NCI-H1417 treated with DMSO at 0.1 percent for 48 hours (cell line): ENCODE results near the gene CYP2C19.
"Not testable (repeated sequence)": the region's sequence is repeated elsewhere in the genome, so short reads cannot be mapped to it uniquely, and the experiment has no call there.

Experiments used
- DNase-seq: peaks from one replicate; lab custom pipeline; 2025; lab: John Stamatoyannopoulos, UW

CYP2C19 gene

DNA sequence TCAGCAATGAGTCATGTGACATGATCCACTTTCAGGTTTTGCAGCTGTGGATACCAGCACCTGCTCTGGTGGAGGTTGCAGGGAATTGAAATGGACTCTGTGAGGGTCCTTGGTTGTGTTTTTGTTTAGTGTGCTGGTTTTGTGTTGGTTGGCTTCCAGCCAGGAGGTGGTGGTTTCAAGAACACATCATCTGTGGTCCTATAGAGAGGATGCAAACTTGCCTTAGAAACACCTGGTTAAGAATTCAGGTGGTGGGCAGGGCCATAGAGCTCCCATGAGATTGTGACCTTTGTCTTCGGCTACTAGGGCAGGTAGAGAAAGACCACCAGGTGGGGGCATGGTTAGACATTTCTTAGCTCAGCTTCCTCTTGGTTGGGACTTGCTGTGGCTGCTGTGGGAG lies 116.7 kb downstream of the CYP2C19 start:
- no peak for DNase-seq

DNA sequence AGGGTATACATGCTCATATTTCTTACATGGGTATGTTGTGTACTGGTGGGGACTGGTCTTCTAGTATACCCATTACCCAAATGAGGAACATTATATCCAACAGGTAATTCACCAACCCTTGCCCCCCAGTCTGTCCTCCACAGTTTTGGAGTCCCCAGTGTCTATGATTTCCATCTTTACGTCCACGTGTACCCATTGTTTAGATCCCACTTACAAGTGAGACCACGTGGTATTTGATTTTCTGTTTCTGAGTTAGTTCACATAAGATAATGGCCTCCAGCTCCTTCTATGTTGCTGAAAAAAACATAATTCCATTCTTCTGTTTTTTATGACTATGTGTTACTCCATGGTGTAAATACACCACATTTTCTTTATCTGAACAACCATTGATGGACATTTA lies 126.6 kb downstream of the CYP2C19 start:
- DNase-seq: no peak

DNA sequence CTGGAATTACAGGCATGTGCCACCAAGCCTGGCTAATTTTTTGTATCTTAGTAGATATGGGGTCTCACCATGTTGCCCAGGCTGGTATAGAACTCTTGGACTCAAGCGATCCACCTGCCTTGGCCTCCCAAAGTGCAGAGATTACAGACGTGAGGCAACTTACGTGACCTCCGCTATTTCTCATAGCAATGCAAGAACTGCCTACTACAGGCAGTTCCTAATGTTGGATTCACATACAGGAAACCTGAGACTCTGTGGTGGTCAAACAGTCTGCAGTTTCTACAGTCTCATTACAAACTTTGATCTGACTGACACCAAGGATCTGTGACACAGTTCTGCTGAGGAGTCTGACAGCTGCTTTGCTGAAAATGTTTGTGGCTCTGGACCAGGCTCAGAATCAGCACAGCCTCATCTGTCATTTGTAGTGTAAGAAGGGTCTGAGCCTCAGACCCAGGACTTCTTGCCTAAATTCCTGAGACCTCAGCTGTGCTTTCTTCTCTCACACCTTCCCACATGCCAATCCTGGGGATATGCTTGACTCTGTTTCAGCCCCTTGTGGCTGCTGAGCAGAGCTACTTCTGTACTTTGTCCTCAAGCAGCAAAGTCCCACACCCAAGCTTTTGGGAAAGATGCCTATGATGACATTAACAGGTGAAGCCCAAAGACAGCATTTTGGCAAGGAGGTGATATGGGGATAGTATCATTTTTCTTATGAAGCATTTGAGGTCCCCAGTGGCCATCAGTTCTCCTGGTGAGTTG lies 128.0 kb downstream of the CYP2C19 start:
- no peak for DNase-seq

DNA sequence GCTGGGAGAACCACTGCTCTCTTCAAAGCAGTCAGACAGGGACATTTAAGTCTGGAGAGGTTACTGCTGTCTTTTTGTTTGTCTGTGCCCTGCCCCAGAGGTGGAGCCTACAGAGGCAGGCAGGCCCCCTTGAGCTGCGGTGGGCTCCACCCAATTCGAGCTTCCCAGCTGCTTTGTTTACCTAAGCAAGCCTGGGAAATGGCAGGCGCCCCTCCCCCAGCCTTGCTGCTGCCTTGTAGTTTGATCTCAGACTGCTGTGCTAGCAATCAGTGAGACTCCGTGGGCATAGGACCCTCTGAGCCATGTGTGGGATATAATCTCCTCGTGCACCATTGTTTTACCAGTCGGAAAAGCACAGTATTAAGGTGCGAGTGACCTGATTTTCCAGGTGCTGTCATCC lies 135.9 kb downstream of the CYP2C19 start:
- DNase-seq: not testable (repeated sequence)

DNA sequence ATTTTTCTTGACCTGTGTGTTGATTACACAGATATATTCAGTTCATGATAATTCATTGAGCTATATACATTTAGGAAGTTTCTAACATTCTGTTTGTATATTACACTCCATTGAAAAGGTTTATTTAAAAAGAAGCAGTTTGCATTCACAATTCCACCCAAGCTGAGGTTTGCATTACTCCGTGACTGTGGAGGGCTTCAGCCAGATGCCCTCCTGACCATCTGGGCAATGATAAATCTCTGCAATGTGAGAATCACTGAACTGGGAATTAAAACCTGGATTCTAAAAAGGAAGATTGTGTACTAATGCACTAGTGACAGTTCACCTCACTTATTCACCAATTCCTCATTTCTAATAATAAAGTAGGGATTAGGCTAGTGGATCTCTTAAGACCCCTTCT lies 139.6 kb downstream of the CYP2C19 start:
- DNase-seq: no peak

DNA sequence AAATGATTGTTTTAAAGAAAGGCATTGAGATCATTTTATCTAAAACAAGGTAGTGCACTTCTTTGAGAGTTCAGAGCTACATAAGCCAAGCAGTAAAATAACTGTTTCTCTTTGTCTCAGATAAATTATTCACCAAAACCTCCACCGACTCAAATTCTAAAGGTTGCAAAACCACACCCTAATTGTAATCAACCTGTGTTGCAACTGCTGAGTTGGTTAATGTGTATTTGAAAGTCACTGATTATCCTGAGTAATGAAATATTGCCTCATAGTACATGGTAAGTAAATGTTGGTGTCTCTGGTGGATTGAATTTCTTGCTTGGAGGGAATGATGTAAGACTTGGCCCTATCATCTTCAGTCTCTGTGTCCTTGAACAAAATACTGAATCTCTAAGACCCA lies 140.1 kb downstream of the CYP2C19 start:
- DNase-seq: no peak
